Measurements from ENCODE around the gene NEGR1. TPM values are rescaled to one million over a fixed set of nuclear protein-coding genes. Genes with fewer than 3 reads are reported as not detected.
A peak's percentile ranks its signal among the peaks of the same experiment; 100 is the strongest.

NEGR1 gene
- total RNA-seq, 1 donor from 2014 or later: 8.6 TPM

DNA sequence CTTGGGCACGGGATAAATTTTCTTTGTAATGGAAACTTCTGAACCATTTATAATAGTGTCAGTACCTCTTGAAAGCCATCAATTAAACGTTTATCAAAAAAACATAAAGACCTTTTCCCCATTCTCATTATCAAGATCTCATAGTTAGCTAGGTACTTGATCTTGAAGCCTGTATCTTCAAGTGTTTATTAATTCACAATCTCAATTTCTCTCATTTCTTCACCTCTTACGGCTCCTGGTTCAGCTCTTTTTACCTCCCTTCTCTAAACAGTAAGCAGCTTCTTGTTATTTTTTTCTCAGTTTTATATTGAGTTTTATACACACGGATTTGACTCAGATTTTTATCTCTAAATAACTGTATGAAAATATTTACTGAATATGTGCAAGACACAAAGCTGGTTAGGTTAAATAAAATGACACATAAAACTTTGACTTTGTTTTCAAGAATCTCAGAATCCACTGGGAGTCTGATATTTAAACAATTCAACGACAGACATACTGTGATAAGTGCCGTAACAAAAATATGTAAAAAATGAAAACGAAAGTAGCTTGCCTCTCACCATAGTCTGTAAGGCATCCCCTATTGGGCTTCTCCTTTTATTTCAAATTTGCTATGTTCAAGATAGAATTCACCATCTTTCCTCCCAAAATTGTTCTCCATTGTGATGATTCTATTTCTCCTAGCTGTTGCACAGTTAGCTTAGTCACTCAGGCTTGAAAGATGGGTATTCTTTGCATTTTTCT is 789.9 kb downstream of the NEGR1 start:
- Mint-ChIP-seq H3K27ac (ENCODE audit: unreplicated experiment) (no peak overlapping the region), H3K27me3 (ENCODE audit: low read depth, unreplicated experiment) (no peaks in the 10 kb centered on the region)

DNA sequence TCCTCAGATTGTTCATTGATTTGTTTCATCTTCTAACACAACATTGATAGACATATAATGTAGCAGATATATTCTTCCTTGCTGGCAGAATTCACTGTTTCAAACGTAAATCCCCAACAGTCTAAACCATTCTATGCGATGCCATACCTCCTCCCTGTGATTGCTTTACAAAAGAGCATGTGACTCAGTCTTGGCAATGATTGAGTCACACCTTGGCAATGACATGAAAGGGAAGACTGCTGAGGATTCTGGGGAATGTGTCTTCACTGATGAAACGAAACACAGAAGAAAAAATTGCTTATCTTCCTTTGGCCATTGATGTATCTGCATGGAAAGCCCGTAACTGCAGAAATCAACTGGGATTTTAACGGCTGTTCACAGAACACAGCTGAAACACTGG is 791.9 kb downstream of the NEGR1 start:
- H2AFZ ChIP-seq (ENCODE audit: low read depth, low read length): no peak overlapping the region
- peaks cover 6% of the 10 kb centered on the region for H3K4me1 Mint-ChIP-seq (ENCODE audit: low read depth, unreplicated experiment)
- no peak overlapping the region for H3K27ac Mint-ChIP-seq (ENCODE audit: unreplicated experiment)
- no peak for FAIRE-seq
- peak overlapping the region; percentile 28 for H3K4me2 ChIP-seq (ENCODE audit: low read length)
- H3K79me2 ChIP-seq (ENCODE audit: insufficient read depth, low read length): no peaks in the 10 kb centered on the region
- H3K36me3 Mint-ChIP-seq (ENCODE audit: low read depth, unreplicated experiment): no peaks in the 10 kb centered on the region
- no peak overlapping the region for H3K27ac ChIP-seq (ENCODE audit: low read depth, low read length)
- H4K20me1 ChIP-seq (ENCODE audit: insufficient read depth, low read length): no peaks in the 10 kb centered on the region
- no peaks in the 10 kb centered on the region for H3K4me1 ChIP-seq (ENCODE audit: insufficient read depth, low read length)
- peak; percentile 42 for DNase-seq (ENCODE audit: low read depth)
- H3K9me3 ChIP-seq (ENCODE audit: insufficient read depth, low read depth, low read length): no peaks in the 10 kb centered on the region
- no peak overlapping the region for H3K4me3 Mint-ChIP-seq (ENCODE audit: unreplicated experiment)
- no peaks in the 10 kb centered on the region for H3K27me3 ChIP-seq (ENCODE audit: insufficient read depth, low read length)
- H3K4me3 ChIP-seq (ENCODE audit: insufficient read depth, low read depth, low read length): no peak overlapping the region
- no peaks in the 10 kb centered on the region for H3K36me3 ChIP-seq (ENCODE audit: insufficient read depth, low read length)
- no peaks in the 10 kb centered on the region for H3K27me3 Mint-ChIP-seq (ENCODE audit: low read depth, unreplicated experiment)
- TF ChIP-seq, protein P1, sequence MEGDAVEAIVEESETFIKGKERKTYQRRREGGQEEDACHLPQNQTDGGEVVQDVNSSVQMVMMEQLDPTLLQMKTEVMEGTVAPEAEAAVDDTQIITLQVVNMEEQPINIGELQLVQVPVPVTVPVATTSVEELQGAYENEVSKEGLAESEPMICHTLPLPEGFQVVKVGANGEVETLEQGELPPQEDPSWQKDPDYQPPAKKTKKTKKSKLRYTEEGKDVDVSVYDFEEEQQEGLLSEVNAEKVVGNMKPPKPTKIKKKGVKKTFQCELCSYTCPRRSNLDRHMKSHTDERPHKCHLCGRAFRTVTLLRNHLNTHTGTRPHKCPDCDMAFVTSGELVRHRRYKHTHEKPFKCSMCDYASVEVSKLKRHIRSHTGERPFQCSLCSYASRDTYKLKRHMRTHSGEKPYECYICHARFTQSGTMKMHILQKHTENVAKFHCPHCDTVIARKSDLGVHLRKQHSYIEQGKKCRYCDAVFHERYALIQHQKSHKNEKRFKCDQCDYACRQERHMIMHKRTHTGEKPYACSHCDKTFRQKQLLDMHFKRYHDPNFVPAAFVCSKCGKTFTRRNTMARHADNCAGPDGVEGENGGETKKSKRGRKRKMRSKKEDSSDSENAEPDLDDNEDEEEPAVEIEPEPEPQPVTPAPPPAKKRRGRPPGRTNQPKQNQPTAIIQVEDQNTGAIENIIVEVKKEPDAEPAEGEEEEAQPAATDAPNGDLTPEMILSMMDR (IDR thresholded peaks at IDR 0.05; ENCODE audit: insufficient read depth, low read depth, low read length): no peak
- no peak for TF ChIP-seq EZH2 (IDR thresholded peaks at IDR 0.05; ENCODE audit: insufficient read depth, low read length)
- no peak overlapping the region for H3K9ac ChIP-seq (ENCODE audit: low read length)
- H3K9me3 Mint-ChIP-seq (ENCODE audit: unreplicated experiment): no peaks in the 10 kb centered on the region

More for the DNA sequence above, 789.9 kb downstream of the NEGR1 start:
- Mint-ChIP-seq H3K9me3 (ENCODE audit: unreplicated experiment) (no peaks in the 10 kb centered on the region), H3K36me3 (ENCODE audit: low read depth, unreplicated experiment) (no peaks in the 10 kb centered on the region), H3K4me3 (ENCODE audit: unreplicated experiment) (no peak overlapping the region), H3K4me1 (ENCODE audit: low read depth, unreplicated experiment) (peaks cover 6% of the 10 kb centered on the region)
- no peak for TF ChIP-seq EZH2 (IDR thresholded peaks at IDR 0.05; ENCODE audit: insufficient read depth, low read length)
- TF ChIP-seq, protein P1 (IDR thresholded peaks at IDR 0.05; ENCODE audit: insufficient read depth, low read depth, low read length): no peak
- Histone ChIP-seq H3K9me3 (ENCODE audit: insufficient read depth, low read depth, low read length) (no peaks in the 10 kb centered on the region), H3K9ac (ENCODE audit: low read length) (no peak overlapping the region), H3K4me1 (ENCODE audit: insufficient read depth, low read length) (no peaks in the 10 kb centered on the region), H3K36me3 (ENCODE audit: insufficient read depth, low read length) (no peaks in the 10 kb centered on the region), H2AFZ (ENCODE audit: low read depth, low read length) (no peak overlapping the region), H3K4me3 (ENCODE audit: insufficient read depth, low read depth, low read length) (no peak overlapping the region), H3K27ac (ENCODE audit: low read depth, low read length) (no peak overlapping the region), H3K79me2 (ENCODE audit: insufficient read depth, low read length) (no peaks in the 10 kb centered on the region), H3K4me2 (ENCODE audit: low read length) (no peak overlapping the region), H4K20me1 (ENCODE audit: insufficient read depth, low read length) (no peaks in the 10 kb centered on the region), H3K27me3 (ENCODE audit: insufficient read depth, low read length) (no peaks in the 10 kb centered on the region)
- DNase-seq (ENCODE audit: low read depth) (no peak), FAIRE-seq (no peak)
